ENCODE measurements around the gene STOML2.

DNA sequence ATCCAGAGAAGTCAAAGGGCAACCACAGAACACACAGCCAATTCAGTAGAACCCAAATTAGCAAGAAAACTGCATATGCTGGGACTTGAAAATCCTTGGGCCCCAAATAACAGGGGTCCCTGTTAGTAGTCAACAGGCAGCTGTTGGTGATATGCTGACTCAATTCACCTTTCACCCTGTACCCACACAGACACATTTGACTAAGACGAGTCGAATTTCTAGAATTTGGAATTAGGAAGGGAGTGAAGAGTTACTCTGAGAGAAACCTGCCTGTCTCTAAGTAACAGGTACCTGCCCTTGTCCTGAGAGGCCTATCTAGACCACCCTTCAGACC, 29.7 kb downstream of the STOML2 start:
- TF ChIP-seq POLR2A (IDR thresholded peaks at IDR 0.05) (no peak), CTCF (IDR thresholded peaks at IDR 0.05) (no peak)
